ENCODE results near the gene FAM234A. TPM values are rescaled to one million over a fixed set of nuclear protein-coding genes. Genes with fewer than 3 reads are reported as not detected.
"Not testable (repeated sequence)": the region's sequence is repeated elsewhere in the genome, so short reads cannot be mapped to it uniquely, and the experiment has no call there.

The FAM234A gene
- total RNA-seq, 1 donor from 2014 or later = 133 TPM

DNA sequence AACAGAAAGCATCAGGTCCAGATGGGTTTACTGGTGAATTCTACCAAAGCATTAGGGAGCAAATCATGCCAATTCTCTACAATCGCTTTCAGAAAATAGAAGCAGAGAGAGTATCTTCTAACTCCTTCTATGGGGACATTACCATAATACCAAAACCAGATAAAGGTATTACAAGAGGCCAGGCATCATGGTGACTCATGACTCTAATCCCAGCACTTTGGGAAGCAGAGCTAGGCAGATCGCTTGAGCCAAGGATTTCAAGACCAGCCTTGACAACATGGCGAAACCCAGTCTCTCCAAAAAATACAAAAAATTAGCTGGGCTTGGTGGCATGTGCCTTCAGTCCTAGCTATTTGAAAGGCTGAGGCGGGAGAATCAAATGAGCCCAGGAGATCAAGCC, 31.4 kb upstream of the FAM234A start:
- Mint-ChIP-seq H3K27ac (no peak overlapping the region), H3K4me3 (no peak overlapping the region), H3K4me1 (no peaks in the 10 kb centered on the region), H3K36me3 (peaks cover 45% of the 10 kb centered on the region), H3K9me3 (no peaks in the 10 kb centered on the region), H3K27me3 (ENCODE audit: low read depth) (no peaks in the 10 kb centered on the region)
- TF ChIP-seq CTCF (IDR thresholded peaks at IDR 0.05; ENCODE audit: unreplicated experiment) = no peak
- no peak for DNase-seq (ENCODE audit: low spot score in 2 of 2, unreplicated experiment in 2 of 2)

GRCh38 chr16:204046-204445, 30.6 kb upstream of the FAM234A start:
- not testable (repeated sequence) for DNase-seq (ENCODE audit: low spot score in 2 of 2, unreplicated experiment in 2 of 2); H3K4me1 Mint-ChIP-seq; H3K9me3 Mint-ChIP-seq; H3K27me3 Mint-ChIP-seq (ENCODE audit: low read depth); H3K27ac Mint-ChIP-seq; H3K4me3 Mint-ChIP-seq
- peaks cover 44% of the 10 kb centered on the region for H3K36me3 Mint-ChIP-seq

GRCh38 chr16:209359-209758, 25.3 kb upstream of the FAM234A start:
- not testable (repeated sequence) for DNase-seq (ENCODE audit: low spot score in 2 of 2, unreplicated experiment in 2 of 2); H3K27me3 Mint-ChIP-seq (ENCODE audit: low read depth); H3K4me3 Mint-ChIP-seq; H3K4me1 Mint-ChIP-seq; H3K27ac Mint-ChIP-seq; H3K9me3 Mint-ChIP-seq
- H3K36me3 Mint-ChIP-seq = peaks cover 40% of the 10 kb centered on the region

GRCh38 chr16:211631-212180, 22.9 kb upstream of the FAM234A start:
- not testable (repeated sequence) for H3K4me3 Mint-ChIP-seq; DNase-seq (ENCODE audit: low spot score in 2 of 2, unreplicated experiment in 2 of 2); H3K9me3 Mint-ChIP-seq; H3K27me3 Mint-ChIP-seq (ENCODE audit: low read depth); H3K27ac Mint-ChIP-seq; H3K4me1 Mint-ChIP-seq
- peaks cover 44% of the 10 kb centered on the region for H3K36me3 Mint-ChIP-seq

DNA sequence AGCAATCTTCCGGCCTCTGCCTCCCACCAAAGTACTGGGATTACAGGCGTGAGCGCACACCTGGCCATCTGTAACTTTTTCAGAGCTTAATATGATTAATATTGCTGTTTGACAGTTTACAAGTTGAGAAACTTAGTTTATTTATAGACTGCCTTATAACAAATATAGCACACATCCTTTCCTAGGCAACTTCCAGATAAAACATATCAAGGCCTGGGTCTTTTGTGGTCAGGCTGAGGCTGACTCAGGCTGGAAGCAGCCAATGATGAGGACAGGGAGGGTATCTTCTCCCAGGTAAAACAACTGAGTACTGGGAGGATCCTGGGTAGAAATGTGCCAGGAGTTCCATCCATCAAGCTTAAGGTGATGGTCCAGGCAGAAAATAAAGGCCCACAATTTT, 21.6 kb upstream of the FAM234A start:
- no peaks in the 10 kb centered on the region for H3K4me1 Mint-ChIP-seq
- no peak overlapping the region for H3K4me3 Mint-ChIP-seq
- DNase-seq (ENCODE audit: low spot score in 2 of 2, unreplicated experiment in 2 of 2) = no peak
- no peak for TF ChIP-seq CTCF (IDR thresholded peaks at IDR 0.05; ENCODE audit: unreplicated experiment)
- peaks cover 40% of the 10 kb centered on the region for H3K36me3 Mint-ChIP-seq
- no peaks in the 10 kb centered on the region for H3K9me3 Mint-ChIP-seq
- no peaks in the 10 kb centered on the region for H3K27me3 Mint-ChIP-seq (ENCODE audit: low read depth)
- peak overlapping the region; percentile 12 for H3K27ac Mint-ChIP-seq

GRCh38 chr16:220021-220420, 14.6 kb upstream of the FAM234A start:
- no peaks in the 10 kb centered on the region for H3K9me3 Mint-ChIP-seq

More at GRCh38 chr16:220021-220420, 14.6 kb upstream of the FAM234A start:
- no peak for DNase-seq (ENCODE audit: low spot score in 2 of 2, unreplicated experiment in 2 of 2)
- H3K27me3 Mint-ChIP-seq (ENCODE audit: low read depth) = no peaks in the 10 kb centered on the region
- TF ChIP-seq CTCF (IDR thresholded peaks at IDR 0.05; ENCODE audit: unreplicated experiment) = no peak
- no peaks in the 10 kb centered on the region for H3K4me1 Mint-ChIP-seq
- no peak overlapping the region for H3K4me3 Mint-ChIP-seq
- peaks cover 26% of the 10 kb centered on the region for H3K36me3 Mint-ChIP-seq
- H3K27ac Mint-ChIP-seq = no peak overlapping the region

All from mesothelial cell of epicardium (in vitro differentiated cells).